Muscle of back (tissue), 11 donors: ENCODE results near the gene GARNL3. TPM values are rescaled to one million over a fixed set of nuclear protein-coding genes. Genes with fewer than 3 reads are reported as not detected.

Experiments
- DNase-seq, 3 donors: peaks; one replicate each; pipeline versions ENCODE4 v3.0.0 to v3.0.0-alpha.2; 2013
- polyA plus RNA-seq, 10 donors: library from polyadenylated mRNA; unstranded; fragments of 120-200 nt; gene quantifications; one replicate each; pipeline ENCODE4 v1.2.1, GENCODE V29; 2013; ENCODE audit not compliant: insufficient read length in 10 of 10

GARNL3 gene
- polyA plus RNA-seq, 10 donors, result 13.6 to 23.3 (median 17.1) TPM

DNA sequence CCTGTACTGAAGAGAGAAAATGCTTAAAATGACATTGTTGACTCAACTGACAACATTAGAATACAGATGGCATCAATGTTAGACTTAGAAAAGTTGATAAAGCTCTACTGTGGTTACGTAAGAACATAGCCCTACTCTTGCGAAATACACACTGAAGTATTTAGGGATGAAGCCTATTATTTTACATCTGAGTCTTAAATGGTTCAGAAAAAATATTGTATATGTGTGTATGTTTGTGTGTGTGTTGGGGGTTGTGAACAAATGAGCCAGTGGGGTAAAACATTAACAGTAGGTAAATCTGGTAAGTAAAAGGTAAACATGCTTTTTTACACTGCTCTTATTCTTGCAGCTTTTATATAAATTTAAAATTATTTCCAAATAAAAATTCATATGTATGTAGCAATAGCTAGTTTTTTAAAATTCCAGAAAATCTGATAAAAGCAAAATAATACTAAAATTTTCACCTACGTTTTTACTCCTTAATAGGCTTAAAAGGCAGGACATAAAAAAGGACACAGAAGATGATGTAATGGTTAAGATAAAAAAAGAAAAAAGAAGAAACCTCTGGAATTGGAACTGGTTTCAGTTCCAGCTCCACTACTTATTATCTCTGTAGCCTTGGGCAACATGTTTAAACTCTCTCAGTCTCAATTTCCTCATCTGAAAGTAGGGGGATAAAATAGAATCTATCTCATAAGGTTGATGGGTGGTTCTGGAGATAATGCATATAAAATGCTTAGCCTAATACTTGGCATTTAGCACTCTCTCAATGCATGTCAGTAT lies 44.3 kb downstream of the GARNL3 start:
- peak in 1 of 3 donors; percentile 10 for DNase-seq

DNA sequence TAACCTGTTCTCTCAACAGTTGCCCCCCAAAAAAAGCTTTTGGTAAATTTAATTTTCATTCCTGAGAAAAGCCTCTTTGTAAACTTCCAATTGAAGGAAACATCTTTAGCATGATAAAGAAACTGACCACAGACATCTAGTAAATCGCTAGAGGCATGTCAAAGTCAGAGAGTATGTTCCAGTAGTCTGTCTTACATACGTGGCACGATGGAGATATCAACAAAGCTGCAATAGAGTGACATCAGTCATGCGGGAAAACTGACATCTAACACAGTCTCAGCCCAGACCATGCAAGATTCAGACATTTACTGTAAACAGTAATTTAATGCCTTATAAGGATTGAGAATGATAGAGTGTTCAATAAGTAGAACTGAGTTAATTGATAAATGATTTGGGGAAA lies 45.1 kb downstream of the GARNL3 start:
- no peak for DNase-seq

DNA sequence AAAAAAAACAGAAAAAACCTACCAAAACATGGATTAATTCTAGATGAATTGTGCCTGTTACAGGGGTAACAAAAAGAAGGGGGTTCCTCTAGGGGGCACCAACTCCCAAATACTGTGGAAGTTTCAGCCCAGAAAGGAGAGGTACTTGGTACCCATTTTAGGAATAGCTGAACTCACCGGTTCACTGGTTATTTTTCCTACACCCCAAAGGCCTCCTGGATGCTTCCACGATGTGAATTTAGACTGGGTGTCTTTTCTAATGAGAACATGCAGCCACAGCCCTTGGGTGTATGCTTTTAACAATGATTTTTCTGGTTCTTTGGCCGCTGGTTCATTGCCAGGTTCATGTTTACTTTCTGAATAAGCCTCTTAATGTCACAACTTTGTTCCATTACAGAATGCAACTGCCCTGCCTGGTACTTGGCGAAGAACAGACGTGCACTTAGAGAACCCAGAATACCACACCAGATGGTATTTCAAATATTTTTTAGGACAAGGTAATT lies 46.7 kb downstream of the GARNL3 start:
- DNase-seq, result no peak

GRCh38 chr9:127313042-127313560 lies 48.5 kb downstream of the GARNL3 start:
- no peak for DNase-seq

DNA sequence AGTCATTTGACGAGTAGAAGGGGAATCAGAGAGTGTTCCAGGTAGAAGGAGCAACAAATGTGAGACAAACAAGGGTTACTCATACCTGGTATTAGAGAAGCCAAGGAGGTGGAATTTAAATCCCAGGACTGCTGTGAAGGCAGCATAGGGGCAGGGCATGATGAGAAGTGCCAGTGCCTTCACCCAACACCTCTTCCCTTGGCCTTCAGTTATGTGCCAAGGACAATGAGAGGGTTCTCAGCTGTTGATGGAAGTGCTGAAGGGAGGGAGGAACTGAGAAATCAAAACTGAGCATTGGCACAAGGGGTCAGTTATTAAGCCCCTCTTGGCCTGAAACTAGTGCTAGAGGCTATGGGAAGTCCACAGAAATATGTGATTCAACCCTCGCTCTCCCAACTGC lies 50.3 kb downstream of the GARNL3 start:
- no peak for DNase-seq

DNA sequence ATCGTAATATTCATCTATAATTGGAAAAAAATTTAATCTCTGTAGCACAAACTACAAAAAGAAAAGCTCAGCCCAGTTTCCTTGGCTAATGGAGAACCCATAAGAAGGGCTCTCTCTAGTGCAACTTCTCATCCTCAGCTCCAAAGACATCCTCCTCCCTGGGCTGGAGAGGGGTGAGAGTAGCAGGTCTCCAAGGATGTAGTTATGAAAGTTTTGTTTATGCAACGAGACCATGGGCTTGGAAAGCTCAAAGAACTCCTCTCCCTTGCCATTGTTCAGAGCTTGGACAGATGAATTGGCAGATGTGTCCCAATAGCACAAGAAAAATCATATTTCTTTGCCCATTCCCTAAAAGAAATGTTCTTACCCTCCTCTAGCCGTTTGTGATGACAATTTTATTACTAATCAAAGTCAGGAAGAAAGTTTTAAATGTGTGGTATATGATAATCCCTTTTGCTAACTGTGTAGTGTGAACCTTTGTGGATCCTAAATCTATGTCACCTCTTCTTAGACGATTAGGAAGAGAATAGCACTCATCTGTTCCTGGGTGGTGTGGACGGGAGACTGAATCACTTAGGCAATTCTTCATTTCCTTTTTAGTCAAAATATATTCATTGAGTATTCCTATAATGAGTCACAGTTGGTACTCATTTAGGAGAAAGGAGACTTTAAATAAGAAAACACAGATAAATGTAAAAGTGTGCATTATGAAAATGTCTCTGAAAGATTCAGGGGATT lies 52.2 kb downstream of the GARNL3 start:
- DNase-seq, result no peak

GRCh38 chr9:127318651-127319167 lies 54.1 kb downstream of the GARNL3 start:
- no peak for DNase-seq

DNA sequence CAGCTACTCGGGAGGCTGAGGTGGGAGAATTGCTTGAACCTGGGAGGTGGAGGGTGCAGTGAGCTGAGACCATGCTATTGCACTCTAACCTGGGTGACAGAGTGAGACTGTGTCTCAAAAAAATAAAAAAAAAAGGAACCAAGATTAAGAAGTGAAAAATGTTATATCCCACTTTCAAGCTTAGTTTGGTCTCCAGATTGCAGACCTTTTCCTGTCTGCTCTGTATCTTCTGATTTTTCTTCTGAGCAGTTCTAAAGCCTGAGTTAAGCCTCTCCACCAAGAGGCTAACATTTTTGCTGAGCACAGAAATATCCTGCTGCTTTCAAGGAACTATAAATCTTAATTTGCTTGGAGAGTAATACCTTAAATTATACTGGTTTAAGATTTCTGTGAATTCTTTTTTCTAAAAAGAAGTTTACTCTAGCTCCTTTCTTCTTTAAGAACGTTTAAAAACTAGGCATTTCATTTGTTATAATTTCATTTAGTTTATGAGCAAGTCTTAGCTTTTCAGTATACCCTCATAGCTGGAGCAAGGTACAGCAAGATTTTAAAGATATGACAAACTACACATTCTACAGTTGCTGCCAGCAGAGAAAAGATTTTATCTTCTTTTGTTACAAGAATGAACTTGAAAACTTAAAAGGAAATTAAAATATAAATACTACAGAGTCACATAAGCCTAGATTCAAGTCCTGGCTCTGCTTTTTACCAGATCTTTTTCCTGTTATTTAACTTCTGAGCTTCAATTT lies 55.0 kb downstream of the GARNL3 start:
- no peak for DNase-seq

- DNase-seq, result no peak
These were observed 55.5 kb downstream of the GARNL3 start for GRCh38 chr9:127320115-127320378.

GRCh38 chr9:127323393-127323792 lies 58.8 kb downstream of the GARNL3 start:
- no peak for DNase-seq

DNA sequence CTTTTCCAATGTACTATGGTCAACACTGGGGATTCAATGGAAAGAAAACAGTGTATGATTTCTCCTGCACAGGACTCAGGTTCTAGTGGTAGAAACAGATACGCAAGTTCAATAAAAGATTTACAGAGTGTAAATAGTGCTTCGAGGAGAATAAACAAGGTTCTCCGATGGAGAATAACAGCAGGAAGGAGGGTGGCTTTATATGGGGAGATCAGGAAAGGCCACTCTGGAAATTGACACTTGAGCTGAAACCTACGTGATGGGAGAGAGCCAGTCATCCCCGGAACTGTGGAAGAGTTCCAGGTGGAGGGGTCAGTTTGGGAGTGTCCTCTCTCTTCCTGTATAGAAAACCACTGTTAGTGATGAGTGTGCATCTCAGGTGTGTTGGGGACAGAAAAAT lies 65.9 kb downstream of the GARNL3 start:
- DNase-seq, result no peak

DNA sequence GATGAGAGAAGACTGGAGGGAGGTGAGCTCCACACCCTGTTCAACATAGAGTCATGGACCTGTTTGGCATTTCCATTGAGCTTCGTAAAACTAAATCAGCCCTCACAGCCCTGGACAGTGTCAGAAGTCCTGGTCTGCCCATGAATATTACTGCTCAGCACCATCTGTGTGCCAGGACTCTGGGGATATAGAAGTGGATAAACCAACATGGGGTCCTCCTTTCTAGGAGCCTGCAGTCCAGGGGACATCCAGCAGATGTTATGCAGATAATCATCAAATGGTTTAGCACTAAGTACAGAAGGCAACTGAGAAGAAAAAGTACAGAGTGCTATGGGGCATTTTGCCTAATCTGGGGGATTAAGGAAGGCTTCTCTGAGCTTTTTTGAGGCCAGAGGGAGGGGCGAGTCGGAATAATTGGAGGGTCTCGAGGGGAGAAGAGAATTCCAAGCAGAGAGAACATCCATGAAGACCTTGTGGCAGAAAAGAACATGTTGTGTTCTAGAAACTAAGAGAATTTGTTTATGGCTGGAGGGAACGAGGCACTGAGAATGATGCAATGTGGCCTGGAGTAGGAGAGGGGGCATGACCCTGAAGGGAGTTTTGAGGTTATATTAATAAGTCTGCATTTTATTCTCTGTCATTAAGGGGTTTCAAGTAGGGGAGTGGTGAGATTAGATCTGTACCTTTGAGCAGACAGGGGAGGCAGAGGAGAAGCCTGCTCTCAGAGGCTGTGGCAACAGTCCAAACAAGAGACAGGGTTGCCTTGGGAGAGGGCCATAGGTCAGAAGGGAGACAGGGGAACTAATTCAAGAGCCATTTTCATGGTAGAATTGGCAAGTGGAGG lies 68.9 kb downstream of the GARNL3 start:
- no peak for DNase-seq

DNA sequence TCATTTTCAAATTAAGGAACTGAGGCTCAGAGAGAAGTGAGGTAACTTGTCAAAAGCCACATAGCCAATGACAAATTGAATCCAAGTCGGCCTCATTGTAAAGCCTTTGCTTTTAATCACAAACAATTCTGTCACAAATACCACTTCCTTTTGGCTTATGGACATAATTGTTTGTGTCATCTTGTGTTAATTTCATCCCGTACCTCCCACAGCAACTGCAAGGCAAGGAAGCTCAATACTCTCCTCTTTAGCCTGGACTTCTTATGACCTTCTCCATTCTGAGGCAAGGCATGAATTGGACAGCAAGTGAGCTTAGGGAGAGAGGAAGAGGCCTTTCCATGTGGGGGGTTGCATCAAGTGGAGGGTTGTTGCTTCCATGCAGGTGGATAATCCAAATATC lies 70.2 kb downstream of the GARNL3 start:
- DNase-seq, result no peak

DNA sequence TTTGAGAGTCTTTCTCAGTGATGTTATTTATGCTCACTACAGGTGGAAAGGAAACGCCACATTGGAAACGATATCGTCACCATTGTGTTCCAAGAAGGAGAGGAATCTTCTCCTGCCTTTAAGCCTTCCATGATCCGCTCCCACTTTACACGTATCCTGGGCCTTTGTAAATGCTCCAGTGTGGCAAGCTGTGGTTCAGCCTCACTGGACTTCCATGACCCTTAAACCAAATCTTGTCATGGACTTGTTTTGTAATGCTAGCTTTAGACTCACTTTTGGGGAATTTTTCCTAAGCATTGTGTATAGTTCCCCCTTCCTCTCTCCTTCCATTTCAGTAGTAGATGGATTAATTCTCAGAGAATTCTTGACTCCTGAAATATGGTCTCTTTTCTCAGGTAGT lies 71.5 kb downstream of the GARNL3 start:
- no peak for DNase-seq

GRCh38 chr9:127336506-127337352 lies 72.2 kb downstream of the GARNL3 start:
- peak; percentile 91 to 95 (median 94) for DNase-seq

- no peak for DNase-seq
These were observed 76.1 kb downstream of the GARNL3 start for GRCh38 chr9:127340721-127341120.

DNA sequence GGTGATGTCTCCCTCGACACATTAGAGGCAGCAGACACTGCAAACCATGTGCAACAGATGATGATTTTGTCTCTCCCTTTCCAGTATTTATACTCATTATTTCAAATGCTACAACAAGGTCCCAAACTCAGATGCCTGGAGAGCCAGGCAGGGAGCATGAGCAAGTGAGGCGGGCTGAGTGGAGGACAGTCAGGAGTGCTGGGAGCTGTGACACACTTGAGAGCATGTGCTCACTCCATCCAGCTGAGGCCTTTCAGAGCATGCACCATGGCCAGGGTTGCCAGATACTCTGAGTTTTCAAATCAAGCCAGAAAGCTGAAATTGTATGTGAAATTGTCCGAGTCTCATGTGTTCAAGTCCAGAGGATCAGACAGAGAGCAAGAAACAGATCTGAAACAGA lies 76.6 kb downstream of the GARNL3 start:
- no peak for DNase-seq

DNA sequence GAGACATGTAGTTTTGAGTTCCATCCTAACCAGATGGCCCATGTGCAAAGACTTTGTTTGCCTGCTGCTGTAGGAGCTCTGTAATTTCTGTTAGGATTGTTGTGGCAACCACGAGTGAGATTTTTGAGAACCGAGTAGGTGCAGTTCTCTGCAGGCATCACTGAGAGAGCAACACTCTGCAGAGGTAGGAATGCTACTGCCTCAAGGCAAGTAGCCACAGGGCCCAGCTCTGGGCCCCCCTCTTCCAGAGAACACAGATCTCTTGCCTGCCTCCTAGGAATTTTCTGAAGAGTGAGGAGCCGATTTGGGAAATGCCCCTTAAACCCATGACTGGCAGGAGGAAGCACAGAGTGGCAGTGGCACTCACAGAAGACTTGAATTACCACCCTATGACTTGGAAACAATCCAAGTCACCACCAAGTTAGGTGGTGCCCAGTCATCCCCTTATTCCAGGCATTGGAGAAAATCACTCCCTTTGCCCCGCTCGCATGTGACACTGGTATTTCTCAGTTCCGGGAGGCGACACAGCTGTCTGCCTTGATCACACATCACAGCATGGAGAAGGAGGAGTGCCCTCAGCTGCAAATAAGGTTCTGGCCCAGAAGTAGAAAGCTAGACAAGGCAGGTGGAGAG lies 79.9 kb downstream of the GARNL3 start:
- no peak for DNase-seq

DNA sequence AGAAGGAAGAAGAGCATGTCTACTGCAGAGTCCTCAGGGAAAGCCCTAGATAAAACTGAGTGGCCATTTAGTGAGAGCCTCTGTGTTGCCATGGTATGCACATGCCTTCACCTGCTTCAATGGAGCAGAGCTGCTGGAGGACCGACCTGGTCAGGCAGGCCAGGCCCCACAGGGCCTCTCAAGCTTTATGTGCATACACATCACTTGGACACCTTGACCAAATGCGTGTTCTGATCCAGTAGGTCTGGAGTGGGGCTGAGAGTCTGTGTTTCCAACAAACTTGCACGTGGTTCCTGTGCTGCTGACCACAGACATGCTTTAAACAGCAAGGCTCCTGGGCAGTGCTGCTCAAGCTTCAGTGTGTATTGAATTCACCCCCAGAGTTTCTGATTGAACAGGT lies 81.0 kb downstream of the GARNL3 start:
- DNase-seq, result no peak

DNA sequence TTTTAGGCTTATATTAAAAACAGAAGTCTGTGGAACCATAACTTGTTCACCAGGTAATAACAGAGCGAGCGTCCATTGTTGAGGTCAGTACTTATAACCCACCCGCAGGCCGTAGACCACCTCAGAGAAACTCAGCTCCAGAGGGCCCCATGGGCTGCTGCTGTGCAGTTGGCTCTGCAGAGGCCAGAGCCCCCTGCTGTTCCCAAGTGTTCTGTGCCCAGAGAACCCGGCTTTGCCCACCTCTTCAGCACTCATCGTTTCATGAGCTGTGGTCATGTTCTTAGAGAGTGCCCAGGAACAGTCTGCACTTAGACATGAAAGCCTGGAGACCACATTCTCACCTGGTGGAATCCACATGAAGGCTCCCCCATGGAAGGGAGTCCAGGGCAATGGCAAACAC lies 82.0 kb downstream of the GARNL3 start:
- no peak for DNase-seq
